OCI-LY1 (cell line): ENCODE results near the gene ENDOV.

Experiments
- H2AFZ ChIP-seq: fragments of 200-600 bp; sonication (generic), shearing (Covaris generic); 2 replicates; pipeline ENCODE4 v1.6.0; 2014; ENCODE audit warnings: antibody characterized with exemption, mild to moderate bottlenecking, low read length
- H3F3A ChIP-seq: fragments of 200-600 bp; sonication (generic), shearing (Covaris generic); 2 replicates; pipeline ENCODE4 v1.6.0; 2014; ENCODE audit warnings: mild to moderate bottlenecking, antibody characterized with exemption, low read length, moderate library complexity; ENCODE audit not compliant: insufficient read depth
- H3K27ac ChIP-seq: fragments of 200-600 bp; sonication (generic); 2 replicates; pipeline ENCODE4 v1.5.1; 2014; ENCODE audit warnings: low read length, mixed run types, mild to moderate bottlenecking, low read depth; ENCODE audit not compliant: poor library complexity, severe bottlenecking
- H3K27me3 ChIP-seq: fragments of 200-600 bp; sonication (generic); 2 replicates; pipeline ENCODE4 v1.6.0; 2014; ENCODE audit warnings: antibody characterized with exemption, mild to moderate bottlenecking, low read length, moderate library complexity; ENCODE audit not compliant: insufficient read depth
- H3K36me3 ChIP-seq: fragments of 200-600 bp; sonication (generic); 2 replicates; pipeline ENCODE4 v1.6.1; 2014; ENCODE audit warnings: mild to moderate bottlenecking, antibody characterized with exemption, low read length, moderate library complexity, mixed read lengths; ENCODE audit not compliant: insufficient read depth
- H3K4me1 ChIP-seq: fragments of 200-600 bp; sonication (generic); 2 replicates; pipeline ENCODE4 v1.5.1; 2014; ENCODE audit warnings: mild to moderate bottlenecking, low read length, moderate library complexity; ENCODE audit not compliant: insufficient read depth, severe bottlenecking
- H3K4me2 ChIP-seq: fragments of 200-600 bp; sonication (generic), shearing (Covaris generic); 2 replicates; pipeline ENCODE4 v1.6.1; 2014; ENCODE audit warnings: low read length
- H3K4me3 ChIP-seq: fragments of 200-600 bp; sonication (generic); 2 replicates; pipeline ENCODE4 v1.5.1; 2014; ENCODE audit warnings: low read length, low read depth, mild to moderate bottlenecking, mixed read lengths; ENCODE audit not compliant: poor library complexity, severe bottlenecking
- H3K79me2 ChIP-seq: fragments of 200-600 bp; shearing (Covaris generic); 2 replicates; pipeline ENCODE4 v1.6.1; 2016; ENCODE audit warnings: mixed run types, low read length, mixed read lengths; ENCODE audit not compliant: insufficient read depth
- H3K9ac ChIP-seq: fragments of 200-600 bp; sonication (generic), shearing (Covaris generic); 2 replicates; pipeline ENCODE4 v1.6.1; 2014; ENCODE audit warnings: mild to moderate bottlenecking, low read length, mixed read lengths
- H3K9me2 ChIP-seq: fragments of 200-600 bp; sonication (generic), shearing (Covaris generic); 2 replicates; pipeline ENCODE4 v1.6.1; 2014; ENCODE audit warnings: low read depth, mild to moderate bottlenecking, low read length, mixed read lengths
- H3K9me3 ChIP-seq: fragments of 200-600 bp; shearing (Covaris generic); 2 replicates; pipeline ENCODE4 v1.6.1; 2014; ENCODE audit warnings: low read length, mixed read lengths
- H4K20me1 ChIP-seq: fragments of 200-600 bp; sonication (generic), shearing (Covaris generic); 2 replicates; pipeline ENCODE4 v1.6.0; 2016; ENCODE audit warnings: mild to moderate bottlenecking, low read length; ENCODE audit not compliant: insufficient read depth
- EZH2 ChIP-seq: fragments of 200-600 bp; sonication (generic), shearing (Covaris generic); IDR thresholded peaks from 2 replicates; pipeline ENCODE4 v1.8.0; 2017; ENCODE audit warnings: borderline replicate concordance, mixed run types, mild to moderate bottlenecking, antibody characterized with exemption, low read length, moderate library complexity, mixed read lengths
- TF ChIP-seq, protein P1 (sequence below): fragments of 200-600 bp; sonication (generic), shearing (Covaris generic); IDR thresholded peaks from 2 replicates; pipeline ENCODE4 v1.5.1; 2017; ENCODE audit warnings: mild to moderate bottlenecking, antibody characterized with exemption, low read length, moderate library complexity, mixed read lengths

The ENDOV gene

DNA sequence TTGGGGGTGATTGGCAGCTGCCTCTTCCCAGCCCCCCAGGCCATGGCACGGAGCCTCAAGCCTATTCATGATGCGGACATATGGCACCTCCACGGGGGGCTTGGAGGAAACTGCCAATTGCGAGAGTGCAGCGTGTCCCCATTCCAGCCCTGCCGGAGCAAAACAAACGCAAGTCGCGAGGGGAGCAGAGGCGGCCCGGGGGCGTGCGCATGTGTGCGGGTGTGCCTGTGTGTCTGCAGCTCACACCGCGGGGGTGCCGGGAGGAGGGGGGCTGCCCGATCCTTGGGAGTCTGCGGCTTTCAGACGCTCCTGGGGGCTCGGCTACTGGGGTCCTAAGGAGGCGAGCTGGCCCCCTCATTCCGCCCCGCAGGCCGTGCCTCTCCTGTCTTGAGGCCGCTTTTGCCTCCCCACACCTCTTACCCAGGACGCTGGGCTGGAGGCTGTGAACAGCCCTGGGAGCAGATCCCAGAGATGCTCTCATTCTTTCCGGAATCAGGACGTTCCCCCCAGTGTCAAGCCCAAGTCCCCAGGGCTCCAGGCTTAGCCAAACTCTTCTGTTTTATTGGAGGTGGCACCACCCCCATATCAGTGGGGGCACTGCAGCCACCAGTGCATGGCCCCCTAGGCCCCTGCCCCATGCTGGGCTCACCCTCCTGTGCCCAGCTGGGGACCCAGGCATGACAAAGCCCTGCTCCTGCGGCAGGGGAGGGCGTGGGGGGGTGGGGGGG, 29.1 kb downstream of the ENDOV start:
- Histone ChIP-seq H3K4me1 (no peaks in the 10 kb centered on the region), H3K4me2 (no peak overlapping the region), H4K20me1 (no peaks in the 10 kb centered on the region), H3K4me3 (no peak overlapping the region), H3K27me3 (peaks cover 3% of the 10 kb centered on the region; the same call in 1 of the 2 replicates), H3F3A (no peaks in the 10 kb centered on the region), H3K9ac (no peak overlapping the region), H3K79me2 (no peaks in the 10 kb centered on the region), H3K9me2 (no peaks in the 10 kb centered on the region), H3K27ac (no peak overlapping the region), H3K9me3 (no peaks in the 10 kb centered on the region), H3K36me3 (no peaks in the 10 kb centered on the region), H2AFZ (no peak overlapping the region)
- TF ChIP-seq EZH2, result no peak
- TF ChIP-seq, protein P1, sequence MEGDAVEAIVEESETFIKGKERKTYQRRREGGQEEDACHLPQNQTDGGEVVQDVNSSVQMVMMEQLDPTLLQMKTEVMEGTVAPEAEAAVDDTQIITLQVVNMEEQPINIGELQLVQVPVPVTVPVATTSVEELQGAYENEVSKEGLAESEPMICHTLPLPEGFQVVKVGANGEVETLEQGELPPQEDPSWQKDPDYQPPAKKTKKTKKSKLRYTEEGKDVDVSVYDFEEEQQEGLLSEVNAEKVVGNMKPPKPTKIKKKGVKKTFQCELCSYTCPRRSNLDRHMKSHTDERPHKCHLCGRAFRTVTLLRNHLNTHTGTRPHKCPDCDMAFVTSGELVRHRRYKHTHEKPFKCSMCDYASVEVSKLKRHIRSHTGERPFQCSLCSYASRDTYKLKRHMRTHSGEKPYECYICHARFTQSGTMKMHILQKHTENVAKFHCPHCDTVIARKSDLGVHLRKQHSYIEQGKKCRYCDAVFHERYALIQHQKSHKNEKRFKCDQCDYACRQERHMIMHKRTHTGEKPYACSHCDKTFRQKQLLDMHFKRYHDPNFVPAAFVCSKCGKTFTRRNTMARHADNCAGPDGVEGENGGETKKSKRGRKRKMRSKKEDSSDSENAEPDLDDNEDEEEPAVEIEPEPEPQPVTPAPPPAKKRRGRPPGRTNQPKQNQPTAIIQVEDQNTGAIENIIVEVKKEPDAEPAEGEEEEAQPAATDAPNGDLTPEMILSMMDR, result no peak

DNA sequence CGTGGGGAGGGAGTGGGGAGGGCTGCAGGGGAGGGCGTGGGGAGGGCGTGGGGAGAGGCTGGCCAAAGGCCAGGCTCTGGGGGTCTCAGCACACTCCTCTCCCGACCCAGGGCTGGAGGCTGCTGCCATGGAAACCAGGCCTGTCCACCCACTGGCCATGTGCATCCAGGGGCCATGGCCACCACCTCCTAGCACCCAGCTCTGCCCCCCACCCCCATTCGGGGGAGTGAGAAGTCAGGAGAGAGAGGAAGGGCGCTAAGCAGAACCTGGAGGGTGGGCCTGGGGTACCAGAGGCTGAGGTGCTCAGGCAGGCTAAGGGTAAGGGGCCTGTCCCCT, 29.6 kb downstream of the ENDOV start:
- Histone ChIP-seq H3K79me2 (no peaks in the 10 kb centered on the region), H2AFZ (no peak overlapping the region), H3K27me3 (no peaks in the 10 kb centered on the region; the same call in 1 of the 2 replicates), H3F3A (no peaks in the 10 kb centered on the region), H3K36me3 (no peaks in the 10 kb centered on the region), H3K9me3 (no peaks in the 10 kb centered on the region), H3K27ac (no peak overlapping the region), H4K20me1 (no peaks in the 10 kb centered on the region), H3K4me3 (no peak overlapping the region), H3K9me2 (no peaks in the 10 kb centered on the region), H3K9ac (no peak overlapping the region), H3K4me1 (no peaks in the 10 kb centered on the region), H3K4me2 (no peak overlapping the region)
- TF ChIP-seq, protein P1, result no peak
- no peak for TF ChIP-seq EZH2

DNA sequence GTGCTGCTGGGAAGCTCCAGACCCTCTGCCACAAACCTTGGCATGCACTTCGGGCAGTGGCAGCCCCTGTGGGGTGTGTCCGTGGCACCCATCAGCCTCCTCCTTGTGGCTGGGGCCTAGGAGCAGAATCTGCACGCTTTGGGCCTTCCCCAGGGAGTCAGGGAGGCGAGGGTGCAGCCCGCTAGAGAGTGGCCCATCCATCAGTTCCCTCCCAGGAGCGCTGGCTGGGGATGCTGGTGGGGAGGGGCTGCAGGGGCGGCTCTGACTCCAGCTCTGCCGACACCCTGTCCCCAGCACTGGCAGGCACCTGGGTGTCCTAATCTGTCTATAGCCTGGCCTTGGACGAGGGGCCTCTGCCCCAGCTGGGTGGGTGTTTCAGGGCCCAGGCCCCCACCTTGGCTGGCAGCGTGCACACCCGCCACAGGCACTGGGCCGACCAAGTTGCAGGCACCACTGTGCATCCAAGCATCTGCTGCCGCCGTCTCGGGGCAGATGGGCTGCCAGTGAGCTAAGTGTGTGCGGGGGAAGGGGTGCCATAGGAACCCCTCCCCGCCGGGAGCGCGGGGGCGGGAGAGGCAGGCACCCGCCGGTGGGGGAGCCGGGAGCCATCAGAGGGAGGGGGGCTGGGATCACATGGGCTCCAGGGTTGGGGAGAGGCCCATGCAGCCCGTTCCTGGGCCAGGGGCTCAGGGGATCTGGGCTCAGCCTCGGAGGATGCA, 30.2 kb downstream of the ENDOV start:
- no peak overlapping the region for H2AFZ ChIP-seq

More for the DNA sequence above, 30.2 kb downstream of the ENDOV start:
- no peaks in the 10 kb centered on the region for H3K9me3 ChIP-seq
- TF ChIP-seq EZH2, result no peak
- TF ChIP-seq, protein P1, result no peak
- H3K27me3 ChIP-seq, result no peaks in the 10 kb centered on the region; the same call in 1 of the 2 replicates
- no peak overlapping the region for H3K27ac ChIP-seq
- no peak overlapping the region for H3K9ac ChIP-seq
- no peaks in the 10 kb centered on the region for H3F3A ChIP-seq
- H3K4me2 ChIP-seq, result no peak overlapping the region
- no peak overlapping the region for H3K4me3 ChIP-seq
- H3K9me2 ChIP-seq, result no peaks in the 10 kb centered on the region
- no peaks in the 10 kb centered on the region for H3K79me2 ChIP-seq
- no peaks in the 10 kb centered on the region for H4K20me1 ChIP-seq
- no peaks in the 10 kb centered on the region for H3K36me3 ChIP-seq
- no peaks in the 10 kb centered on the region for H3K4me1 ChIP-seq
